Stimulated activated CD4-positive, alpha-beta T cell treated with anti-CD3 and anti-CD28 coated beads, TNF-alpha, amount 100 ng/mL, for 1 hour (primary cell): ENCODE results near the gene CFAP91.

Experiments
- DNase-seq, 3 donors: peaks; one replicate each; pipeline ENCODE4 v3.0.0-alpha.2; 2020; ENCODE audit warnings: low read depth in 3 of 3, low spot score in 1 of 3

The CFAP91 gene

GRCh38 chr3:119702530-119703527, at the start of gene CFAP91:
TSS of gene CFAP91 (plus strand) at chr3:119703022. CDS start at chr3:119703099, 77 bp downstream.
- peak; percentile 47 to 65 (median 51) for DNase-seq

DNA sequence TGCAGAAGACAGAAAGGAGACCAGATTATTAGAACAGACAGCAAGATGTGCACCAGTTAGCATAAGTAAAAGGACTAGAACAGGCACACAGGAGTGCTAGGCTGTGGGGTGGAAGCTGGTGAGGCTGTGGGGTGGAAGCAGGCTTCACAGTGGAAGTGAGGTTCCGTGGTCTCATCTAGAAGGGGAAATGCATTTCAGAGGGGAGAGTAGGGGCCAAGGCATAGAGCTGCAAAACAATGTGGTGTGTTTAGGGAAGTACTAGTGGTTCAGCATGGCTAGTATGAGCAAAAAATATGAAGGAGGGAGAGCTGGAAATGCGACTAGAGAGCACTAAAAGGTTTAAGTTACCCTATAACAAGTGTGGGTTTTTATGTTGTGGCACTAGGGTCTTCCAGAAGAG, 48.9 kb upstream of the CFAP91 start:
- DNase-seq = no peak

GRCh38 chr3:119657887-119658702, 44.7 kb upstream of the CFAP91 start:
- DNase-seq = no peak

DNA sequence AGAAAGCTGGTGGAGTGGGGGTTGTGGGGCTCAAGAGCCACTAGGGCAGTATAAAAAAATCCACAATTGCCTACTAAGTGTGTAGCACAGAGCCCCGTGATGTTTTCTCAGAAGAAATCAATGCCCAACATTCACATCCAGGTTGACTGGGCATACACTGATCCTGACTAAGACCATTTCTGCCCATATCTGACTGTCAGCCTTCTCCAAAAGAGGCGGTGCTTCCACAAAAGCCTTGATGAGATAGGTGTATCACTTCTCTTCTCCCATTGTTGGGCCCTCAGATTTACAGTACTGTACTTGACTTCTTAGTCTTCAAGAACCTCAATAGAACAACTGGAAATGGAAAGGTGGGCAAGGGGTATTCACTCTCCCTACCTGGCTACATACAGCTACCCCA, 43.8 kb upstream of the CFAP91 start:
- DNase-seq = no peak

- no peak for DNase-seq
Measured at GRCh38 chr3:119659606-119660291, 43.1 kb upstream of the CFAP91 start.

DNA sequence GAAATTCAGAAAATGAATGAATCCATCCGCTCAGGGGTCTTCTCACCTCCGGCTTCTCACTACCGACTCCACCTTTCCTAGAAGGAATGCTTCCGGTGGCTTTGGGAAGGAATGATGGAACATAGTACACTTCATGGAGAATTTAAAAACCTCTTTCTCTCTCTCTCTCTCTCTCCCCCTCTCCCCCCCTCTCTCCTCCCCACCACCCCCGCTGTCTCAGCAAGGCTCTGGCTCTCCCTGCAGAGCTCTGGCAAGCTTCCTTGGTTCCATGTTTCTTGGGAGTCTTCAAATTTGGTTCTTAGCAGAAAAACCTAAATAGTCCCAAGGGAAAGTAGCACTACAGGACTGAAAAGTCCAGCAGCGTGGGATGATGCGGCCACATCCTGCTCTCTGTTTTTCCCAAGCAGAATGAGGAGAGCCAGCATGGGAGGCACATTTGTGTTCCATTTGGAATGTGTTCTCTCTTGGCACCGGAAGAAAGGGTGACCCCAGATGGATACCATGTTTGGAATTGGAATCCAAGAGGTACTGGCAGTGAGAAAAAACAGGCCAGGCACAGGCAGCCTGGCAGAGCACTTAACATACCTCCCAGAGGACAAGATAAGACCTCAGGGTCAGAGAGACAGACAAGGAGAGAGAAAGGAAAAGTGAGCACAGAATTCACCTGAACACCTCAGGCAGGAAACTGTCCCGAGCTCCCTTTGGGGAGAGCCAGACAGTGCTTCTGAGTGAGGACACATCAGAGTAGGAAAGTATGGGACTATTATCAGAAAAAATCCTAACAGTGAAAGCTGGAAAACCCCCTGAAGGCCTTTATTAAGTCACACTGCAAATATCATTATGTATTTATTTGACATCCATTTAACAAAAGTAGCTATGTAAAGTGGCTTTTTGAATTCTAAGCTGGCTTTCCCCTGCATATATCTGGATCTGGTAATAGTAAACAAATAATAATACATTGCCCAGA, 42.1 kb upstream of the CFAP91 start, which contains the start of gene POPDC2:
POPDC2 (minus strand) TSS at position 116 of the 967 bp plus-strand sequence. CDS start 166 bp downstream, outside the sequence.
- DNase-seq = no peak

DNA sequence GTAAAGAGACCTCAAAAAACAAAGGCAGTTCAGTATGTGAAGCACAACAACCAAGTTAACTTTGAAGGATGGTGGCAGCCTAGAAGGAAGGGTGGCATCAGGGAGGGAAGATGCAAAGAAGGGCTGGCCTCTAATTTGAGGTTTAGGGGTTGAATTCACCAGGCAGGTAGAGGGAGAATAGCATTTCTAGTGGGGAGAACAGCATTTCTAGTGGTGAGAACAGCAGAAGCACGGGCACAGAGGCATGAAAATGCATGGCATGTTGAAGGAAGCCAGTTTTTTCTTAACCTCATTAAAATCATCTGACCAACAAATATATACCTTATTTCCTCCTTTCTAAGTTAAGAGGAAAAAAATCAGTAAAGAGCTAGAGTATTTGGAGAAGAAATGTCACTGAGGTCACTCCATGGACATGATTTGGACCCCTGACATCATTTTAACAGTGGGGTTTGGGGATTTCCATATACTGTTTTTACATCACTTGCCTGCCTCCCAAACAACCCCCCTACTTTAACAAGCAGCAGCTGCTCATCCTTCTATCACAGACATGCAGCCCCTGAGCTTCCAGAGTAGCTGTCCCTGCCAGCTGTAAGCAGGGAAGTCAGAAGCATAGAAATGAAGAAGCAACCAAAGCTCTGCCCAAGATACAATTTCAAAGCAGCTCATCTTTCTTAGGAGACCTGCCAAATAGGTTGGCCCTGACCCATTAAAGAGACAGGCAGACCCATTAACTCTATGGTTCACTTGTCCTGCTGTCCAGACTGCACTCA, 40.0 kb upstream of the CFAP91 start:
- no peak for DNase-seq

DNA sequence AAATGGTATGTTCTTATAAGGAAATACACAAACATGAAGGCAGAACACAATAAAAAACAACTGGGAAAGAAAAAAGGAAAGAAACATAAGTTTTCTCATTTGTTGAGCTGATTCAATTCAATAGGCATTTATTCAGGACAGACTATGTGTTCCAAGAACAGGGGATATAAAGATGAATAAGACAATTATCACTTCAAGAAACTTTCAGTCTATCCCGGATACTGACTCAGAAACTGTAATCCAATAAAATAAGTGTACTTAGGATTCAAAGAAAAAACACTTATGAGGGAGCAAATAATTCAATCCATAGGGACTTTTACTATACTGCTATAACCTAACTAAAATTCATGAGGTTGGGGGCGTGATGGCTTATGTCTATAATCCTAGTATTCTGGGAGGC, 38.9 kb upstream of the CFAP91 start:
- no peak for DNase-seq

- no peak for DNase-seq
Measured at GRCh38 chr3:119664370-119664769, 38.5 kb upstream of the CFAP91 start.

DNA sequence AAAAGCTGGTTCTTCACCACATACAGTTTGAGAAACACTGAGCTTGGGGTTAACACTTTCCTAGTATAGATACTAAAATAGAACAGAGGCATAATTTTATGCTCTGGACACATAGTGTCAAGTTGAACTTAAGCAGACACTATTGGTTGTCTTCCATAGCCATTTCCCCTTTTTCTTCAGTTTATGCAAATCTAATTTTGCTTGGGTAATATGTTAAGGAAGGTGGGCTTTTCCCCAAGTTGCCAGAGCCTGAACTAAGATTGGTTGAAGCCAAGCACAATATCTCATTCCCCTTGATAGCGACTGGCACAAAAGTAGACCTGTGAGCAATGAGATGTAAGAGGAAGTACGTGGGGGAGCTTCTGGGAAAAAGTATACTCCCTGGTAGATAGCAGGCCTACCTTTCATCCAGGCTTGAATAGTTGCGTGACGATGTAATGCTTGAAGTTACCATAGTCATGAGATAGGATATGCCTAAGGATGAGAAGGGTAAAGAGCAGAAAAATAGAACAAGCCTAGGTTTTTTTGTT, 37.9 kb upstream of the CFAP91 start:
- DNase-seq = no peak

DNA sequence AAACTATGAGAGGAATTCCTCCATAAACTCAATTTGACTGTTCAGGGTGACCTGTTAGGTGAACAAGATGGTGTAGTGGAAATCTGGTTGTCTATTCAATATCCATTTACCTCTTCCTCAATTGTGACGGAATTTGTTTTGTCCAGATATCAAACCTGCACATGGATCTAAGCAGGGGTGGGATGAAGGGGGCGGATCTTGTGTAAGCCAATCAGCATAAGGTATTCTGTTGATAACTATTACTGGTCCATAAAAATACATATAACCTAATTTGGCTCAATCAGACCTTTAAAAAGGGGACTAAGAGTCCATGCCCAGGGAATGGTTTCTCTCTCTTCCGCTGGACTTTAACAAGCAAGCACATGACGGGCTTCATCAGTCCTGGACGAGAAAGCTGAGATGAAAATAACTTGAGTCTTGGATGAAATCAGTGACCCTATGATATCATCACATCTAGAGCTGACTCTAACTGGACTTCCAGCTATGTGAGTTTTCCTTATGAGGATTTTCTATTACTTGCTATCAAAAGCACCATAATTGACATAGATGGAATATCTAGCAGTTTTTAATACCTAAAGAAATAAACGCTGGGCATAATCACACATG, 36.8 kb upstream of the CFAP91 start:
- DNase-seq = no peak

- DNase-seq = no peak
Measured at GRCh38 chr3:119669906-119670570, 32.8 kb upstream of the CFAP91 start.

DNA sequence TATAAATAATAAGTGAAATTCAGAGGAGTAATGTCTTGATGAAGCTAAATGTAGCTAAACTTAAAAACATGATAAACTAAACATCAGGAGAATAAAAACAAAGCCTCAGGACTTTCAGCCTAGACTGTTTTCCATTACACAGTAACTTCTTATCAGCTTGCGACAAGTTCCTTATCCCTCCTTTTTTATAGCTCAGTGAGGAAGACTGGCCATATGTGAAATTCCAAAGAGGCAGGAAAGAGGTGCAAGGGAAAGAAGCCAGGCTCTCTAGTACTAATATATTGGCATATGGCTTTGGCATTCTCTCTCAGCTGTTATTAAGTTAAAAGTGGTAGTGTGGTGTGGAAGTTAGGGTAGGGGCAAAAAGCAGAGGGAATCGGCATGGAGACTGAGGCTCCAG, 30.0 kb upstream of the CFAP91 start:
- no peak for DNase-seq

- DNase-seq = no peak
Measured at GRCh38 chr3:119673875-119674274, 28.9 kb upstream of the CFAP91 start.

DNA sequence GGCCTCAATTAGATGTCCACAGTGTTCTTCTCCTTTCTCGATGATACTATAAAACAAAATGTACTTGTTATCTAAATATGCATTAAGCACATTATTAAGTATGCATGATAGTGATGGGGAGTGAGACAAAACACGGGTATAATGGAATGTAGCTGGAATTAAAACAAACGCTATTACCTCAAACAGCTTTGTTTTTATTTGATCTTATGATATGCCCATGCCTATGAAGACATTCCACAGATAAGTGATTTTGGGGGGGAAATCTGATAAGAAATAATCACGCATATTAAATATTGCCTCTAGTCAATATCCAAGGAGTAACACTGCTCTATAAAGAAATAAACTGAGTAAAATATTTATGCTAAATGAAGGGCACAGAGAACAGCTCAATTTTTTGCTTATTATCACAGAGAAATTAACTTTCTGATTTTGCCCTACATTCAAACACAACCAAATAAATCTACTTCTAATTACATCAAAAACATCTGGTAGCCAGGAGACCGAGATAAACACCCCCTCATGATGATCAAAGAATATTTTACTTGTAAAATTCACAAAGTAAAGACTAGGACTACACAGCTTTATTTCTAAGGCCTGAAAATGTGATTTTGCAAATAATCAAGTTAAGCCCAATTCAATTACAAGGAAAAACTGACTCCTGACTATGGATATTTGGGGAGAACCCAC, 27.5 kb upstream of the CFAP91 start:
- DNase-seq = no peak

- DNase-seq = no peak
Measured at GRCh38 chr3:119676020-119676419, 26.8 kb upstream of the CFAP91 start.
